MCF 10A (cell line): ENCODE data around the gene SESN1. TPM values are rescaled to one million over a fixed set of nuclear protein-coding genes. Genes with fewer than 3 reads are reported as not detected.
A peak's percentile ranks its signal among the peaks of the same experiment; 100 is the strongest.

Experiments used
- BruUV-seq: library from RNA; stranded (reverse); fragments of 400-500 nt; replicated peaks from 2 replicates; lab custom pipeline; 2021; lab: Mats Ljungman, UMichigan
- CTCF ChIA-PET: fragments of 300-600 bp; sonication (Branson Sonifier 250); formaldehyde crosslinking; extraction: SDS; loops from one replicate; lab custom pipeline; 2021; ENCODE audit warnings: antibody characterized with exemption, inconsistent platforms; lab: Yijun Ruan, JAX
- POLR2A ChIA-PET: fragments of 300-600, 350-650 bp; sonication (Branson Sonifier 250); formaldehyde crosslinking; extraction: SDS; loops from one replicate; lab custom pipeline; 2020; ENCODE audit warnings: antibody characterized with exemption, inconsistent platforms; lab: Yijun Ruan, JAX
- DNase-seq: peaks from one replicate; pipeline ENCODE4 v3.0.0-alpha.2; 2018; ENCODE audit not compliant: unreplicated experiment
- H3K27ac Mint-ChIP-seq: one replicate; pipeline ENCODE4 v1.8.0; 2022; ENCODE audit warnings: mild to moderate bottlenecking, low read depth, mixed read lengths; ENCODE audit not compliant: unreplicated experiment
- H3K27me3 Mint-ChIP-seq: one replicate; pipeline ENCODE4 v1.8.0; 2022; ENCODE audit warnings: mixed read lengths; ENCODE audit not compliant: insufficient read depth, unreplicated experiment
- H3K36me3 Mint-ChIP-seq: one replicate; pipeline ENCODE4 v1.8.0; 2022; ENCODE audit warnings: mild to moderate bottlenecking, moderate library complexity, mixed read lengths; ENCODE audit not compliant: insufficient read depth, unreplicated experiment
- H3K4me1 Mint-ChIP-seq: one replicate; pipeline ENCODE4 v1.8.0; 2022; ENCODE audit warnings: mixed read lengths; ENCODE audit not compliant: insufficient read depth, unreplicated experiment
- H3K4me3 Mint-ChIP-seq: one replicate; pipeline ENCODE4 v1.8.0; 2022; ENCODE audit warnings: mild to moderate bottlenecking, moderate library complexity, mixed read lengths; ENCODE audit not compliant: unreplicated experiment
- H3K9me3 Mint-ChIP-seq: one replicate; pipeline ENCODE4 v1.8.0; 2022; ENCODE audit warnings: mixed read lengths; ENCODE audit not compliant: unreplicated experiment
- CTCF ChIP-seq: fragments of 200-600 bp; IDR thresholded peaks from one replicate; pipeline ENCODE4 v1.8.0; 2022; ENCODE audit warnings: antibody characterized with exemption, mild to moderate bottlenecking; ENCODE audit not compliant: unreplicated experiment
- intact Hi-C: fragments of 100-400 bp; cut with micrococcal nuclease; formaldehyde crosslinking; loops from 2 replicates; pipeline ENCODE4 v1.14.1; 2022
- total RNA-seq: library from RNA; stranded (reverse); gene quantifications from 2 replicates; pipeline ENCODE4 v1.2.3, GENCODE V29; 2022

SESN1 gene
- total RNA-seq, 1 experiment from 2014 or later = 23.0 TPM

- TF ChIP-seq CTCF = no peak
- Mint-ChIP-seq H3K36me3 (peaks cover 4% of the 10 kb centered on the region), H3K27ac (peak overlapping the region; percentile 94), H3K4me1 (peaks cover 26% of the 10 kb centered on the region), H3K27me3 (no peaks in the 10 kb centered on the region), H3K4me3 (no peak overlapping the region), H3K9me3 (no peaks in the 10 kb centered on the region)
- BruUV-seq = no TSS peak
- DNase-seq = no peak
- ChIA-PET POLR2A (interaction anchor here (0.7 to 19.3 kb wide), 19 partner anchors 7 to 454 kb away, joined by 3 to 556 read pairs (median 9); partner anchors contain the start of genes CD164, CEP57L1, FOXO3 and SESN1), CTCF (interaction anchor here (0.7 to 1.7 kb wide), 4 partner anchors 19 to 111 kb away, joined by 3 to 11 read pairs (median 6); no protein-coding TSS in a partner anchor)
- intact Hi-C loops = no loop called here
Measured at GRCh38 chr6:109010705-109011102, 83.9 kb downstream of the SESN1 start.

GRCh38 chr6:109009962-109010704, 84.5 kb downstream of the SESN1 start:
- no peak for DNase-seq
- peak overlapping the region; percentile 94 for H3K27ac Mint-ChIP-seq
- H3K4me1 Mint-ChIP-seq = peaks cover 20% of the 10 kb centered on the region
- H3K9me3 Mint-ChIP-seq = no peaks in the 10 kb centered on the region
- POLR2A ChIA-PET = interaction anchor here (0.6 to 19.3 kb wide), 32 partner anchors 8 to 663 kb away, joined by 3 to 556 read pairs (median 8); partner anchors contain the start of genes CD164, CEP57L1, FOXO3 and SESN1
- H3K36me3 Mint-ChIP-seq = peaks cover 4% of the 10 kb centered on the region
- no peak for TF ChIP-seq CTCF
- CTCF ChIA-PET = interaction anchor here (0.6 to 1.7 kb wide), 7 partner anchors 19 to 454 kb away, joined by 3 to 11 read pairs (median 3); no protein-coding TSS in a partner anchor
- intact Hi-C loops = loop anchor here (1.0 to 5.0 kb wide), 4 partner anchors 49 to 447 kb away; partner anchors contain the start of gene CD164
- TSS peak; percentile 59 for BruUV-seq
- H3K4me3 Mint-ChIP-seq = peak overlapping the region; percentile 93
- no peaks in the 10 kb centered on the region for H3K27me3 Mint-ChIP-seq

GRCh38 chr6:109009236-109009961, 85.2 kb downstream of the SESN1 start:
- DNase-seq = peak; percentile 89
- Mint-ChIP-seq H3K9me3 (no peaks in the 10 kb centered on the region), H3K4me1 (peaks cover 24% of the 10 kb centered on the region), H3K36me3 (peaks cover 5% of the 10 kb centered on the region), H3K4me3 (peak overlapping the region; percentile 93), H3K27me3 (no peaks in the 10 kb centered on the region), H3K27ac (peak overlapping the region; percentile 94)
- TF ChIP-seq CTCF = no peak
- ChIA-PET CTCF (interaction anchor here (1.0 to 1.7 kb wide), 6 partner anchors 26 to 109 kb away, joined by 3 to 11 read pairs (median 4); no protein-coding TSS in a partner anchor), POLR2A (interaction anchor here (0.6 to 19.3 kb wide), 38 partner anchors 7 to 662 kb away, joined by 3 to 556 read pairs (median 6); partner anchors contain the start of genes CD164, CEP57L1, FOXO3 and SESN1)
- BruUV-seq = no TSS peak
- intact Hi-C loops = loop anchor here (1.0 to 5.0 kb wide), 4 partner anchors 49 to 447 kb away; partner anchors contain the start of gene CD164
